Stimulated activated CD4-positive, alpha-beta T cell treated with anti-CD3 and anti-CD28 coated beads, Interleukin-12 subunit alpha, Interleukin-12 subunit beta, amount 100 ng/mL, for 4 hours (primary cell): ENCODE results near the gene SYNDIG1.

Experiments used
- DNase-seq: peaks from one replicate; pipeline ENCODE4 v3.0.0-alpha.2; 2020

Gene SYNDIG1

GRCh38 chr20:24529369-24529719, 59.9 kb downstream of the SYNDIG1 start:
- no peak for DNase-seq

DNA sequence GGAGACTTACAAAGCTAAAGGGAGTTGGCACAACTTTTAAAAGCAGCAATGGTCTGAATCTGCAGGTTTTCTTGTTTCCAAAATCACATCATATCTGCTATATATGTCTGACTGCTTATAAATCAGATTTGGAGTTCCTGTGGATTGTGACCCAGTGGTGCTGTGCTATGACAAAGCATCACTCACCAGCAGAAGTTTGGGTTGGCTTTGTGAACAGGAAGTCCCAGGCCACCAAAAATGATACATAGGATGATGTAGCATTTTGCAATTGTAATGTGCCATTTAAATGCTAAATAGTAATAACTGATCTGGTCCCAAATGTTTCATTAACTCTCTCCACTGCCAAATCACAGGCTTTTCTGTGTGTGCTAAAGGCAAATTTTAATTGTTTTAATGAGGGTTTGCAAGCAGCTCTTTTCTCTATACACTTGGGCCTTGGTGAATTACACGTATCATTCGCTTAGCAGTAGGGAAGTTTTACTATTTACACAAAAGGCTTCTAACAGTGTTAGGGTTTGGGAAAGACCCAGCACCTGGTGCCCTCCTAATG, 60.8 kb downstream of the SYNDIG1 start:
- no peak for DNase-seq

- DNase-seq, result no peak
Measured at GRCh38 chr20:24531202-24531601, 61.8 kb downstream of the SYNDIG1 start.

- DNase-seq, result no peak
Measured at GRCh38 chr20:24531631-24532419, 62.4 kb downstream of the SYNDIG1 start.

- no peak for DNase-seq
Measured at GRCh38 chr20:24533449-24533848, 64.0 kb downstream of the SYNDIG1 start.

DNA sequence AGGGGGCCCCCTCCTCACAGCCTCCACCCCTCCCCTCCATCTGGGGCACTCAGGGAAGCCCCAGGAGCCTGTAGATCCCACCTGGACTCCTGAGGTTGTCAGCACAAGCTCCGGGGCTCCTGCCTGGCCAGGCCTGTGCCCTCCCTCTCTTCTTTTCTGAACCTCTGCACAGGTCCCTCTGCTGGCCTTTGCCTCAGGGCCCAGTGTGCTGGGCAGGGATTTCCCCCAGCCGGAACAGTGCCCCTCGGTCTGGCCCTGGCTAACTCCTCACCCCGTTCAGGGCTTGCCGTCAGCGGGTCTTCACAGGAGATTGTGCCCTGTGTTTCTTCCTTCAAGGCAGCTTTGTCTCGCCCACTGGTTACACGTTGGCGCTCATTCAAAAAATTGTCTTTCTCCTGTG, 64.9 kb downstream of the SYNDIG1 start:
- DNase-seq, result no peak

DNA sequence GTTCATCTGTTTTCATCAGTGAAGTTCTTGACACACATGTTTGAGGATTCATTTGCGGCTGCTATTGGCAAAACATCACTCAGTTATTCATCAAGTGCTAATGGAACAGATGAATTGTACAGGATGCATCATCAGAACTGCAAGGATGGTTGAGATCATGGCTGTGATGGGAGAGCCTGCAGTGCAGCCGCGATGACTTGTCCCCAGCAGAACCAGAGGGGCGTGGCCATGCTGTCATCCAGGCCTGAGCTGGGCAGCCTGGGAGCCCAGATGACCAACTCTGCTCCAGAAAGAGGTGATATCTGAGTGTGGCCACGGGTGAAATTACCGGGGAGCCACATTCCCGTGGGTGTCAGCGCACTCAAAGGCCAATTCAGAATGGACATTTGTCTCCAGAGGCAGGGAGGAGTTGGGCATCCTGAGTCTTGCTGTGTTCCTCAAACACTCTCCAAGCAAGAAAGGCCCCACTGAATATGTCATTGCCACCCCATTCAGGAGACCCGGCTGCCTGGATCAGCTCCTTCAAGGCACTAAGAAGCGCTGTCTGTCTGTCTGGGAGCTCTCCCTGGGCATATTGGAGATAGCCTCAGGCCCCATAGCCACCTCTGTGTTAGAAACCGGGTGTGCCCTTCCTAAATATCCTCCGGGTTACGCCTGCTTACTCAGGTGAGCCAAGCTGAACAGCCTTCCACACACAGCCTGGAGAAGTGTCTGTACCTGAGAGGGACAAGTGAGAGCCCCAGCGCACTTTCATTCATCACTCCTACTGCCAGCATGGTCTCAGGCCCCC, 66.7 kb downstream of the SYNDIG1 start:
- no peak for DNase-seq

GRCh38 chr20:24537210-24537609, 67.8 kb downstream of the SYNDIG1 start:
- no peak for DNase-seq

GRCh38 chr20:24542721-24543120, 73.3 kb downstream of the SYNDIG1 start:
- no peak for DNase-seq

DNA sequence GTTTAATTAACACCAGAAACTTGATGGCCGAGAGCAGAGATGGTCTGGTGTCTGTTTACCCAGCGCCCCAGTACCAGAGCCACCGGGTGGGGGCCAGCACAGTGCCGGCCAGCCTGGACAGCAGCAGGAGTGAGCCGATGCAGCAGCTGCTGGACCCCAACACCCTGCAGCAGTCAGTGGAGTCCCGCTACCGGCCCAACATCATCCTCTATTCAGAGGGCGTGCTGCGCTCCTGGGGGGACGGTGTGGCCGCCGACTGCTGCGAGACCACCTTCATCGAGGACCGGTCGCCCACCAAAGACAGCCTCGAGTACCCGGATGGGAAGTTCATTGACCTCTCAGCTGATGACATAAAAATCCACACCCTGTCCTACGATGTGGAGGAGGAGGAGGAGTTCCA, 73.7 kb downstream of the SYNDIG1 start:
- no peak for DNase-seq

DNA sequence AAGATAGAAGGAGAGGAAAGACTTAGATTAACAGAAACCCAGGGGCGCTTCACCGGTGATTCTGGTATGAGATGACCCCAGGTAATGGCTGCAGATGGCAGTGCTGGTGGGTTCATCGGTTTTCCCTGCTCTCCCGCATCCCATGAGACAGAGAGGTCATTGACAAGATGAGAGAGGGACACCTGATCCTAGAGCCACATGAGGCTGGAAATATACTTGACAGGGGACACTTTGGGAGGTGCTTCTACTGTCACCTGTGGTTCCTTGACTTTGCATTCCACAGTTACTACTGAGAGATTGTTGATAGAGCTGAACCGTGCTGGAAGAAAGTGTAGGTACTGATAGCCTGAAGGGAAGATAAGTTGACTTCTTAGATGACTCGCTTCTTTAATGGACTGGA, 74.3 kb downstream of the SYNDIG1 start:
- DNase-seq, result no peak

DNA sequence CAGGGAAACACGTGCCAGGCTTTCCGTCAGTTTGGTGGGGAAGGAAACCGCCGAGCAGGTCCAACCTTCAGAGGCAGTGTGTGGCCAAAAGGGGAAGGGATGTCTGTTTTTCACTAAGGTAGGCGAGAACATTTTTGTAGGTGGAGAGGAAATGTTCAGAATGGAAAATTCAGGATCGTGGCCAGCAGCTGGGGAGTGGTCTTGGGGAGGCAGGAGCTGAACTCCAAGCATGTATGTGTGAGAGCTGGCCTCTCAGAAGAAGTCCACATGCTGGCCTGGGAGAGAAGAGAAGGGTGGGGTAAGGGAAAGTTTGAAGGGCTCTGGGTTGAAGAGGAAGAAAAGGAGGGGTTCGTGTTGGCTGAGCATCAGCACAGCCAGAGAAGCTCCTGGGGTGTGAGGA, 74.9 kb downstream of the SYNDIG1 start:
- DNase-seq, result no peak

DNA sequence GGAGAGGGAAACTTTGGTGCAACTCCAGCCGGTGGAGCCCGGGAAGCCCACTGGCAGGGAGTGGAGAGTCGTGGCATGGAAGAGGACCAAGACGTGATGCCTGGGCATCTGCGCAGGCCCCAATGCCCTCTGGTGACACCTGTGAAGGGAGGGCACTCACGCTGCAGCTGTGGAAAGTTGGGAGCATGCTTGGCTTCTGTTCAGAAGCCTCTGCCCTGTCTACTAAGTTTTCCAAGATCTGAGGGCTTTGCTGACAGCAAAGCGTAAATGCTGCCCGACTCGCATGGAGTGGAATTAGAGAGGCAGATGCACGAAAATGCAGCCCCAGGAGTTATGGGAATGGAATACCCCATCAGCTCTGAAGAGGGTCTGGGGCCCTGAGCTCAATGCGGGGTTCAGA, 75.7 kb downstream of the SYNDIG1 start:
- DNase-seq, result no peak

GRCh38 chr20:24546232-24546892, 76.9 kb downstream of the SYNDIG1 start:
- DNase-seq, result no peak

DNA sequence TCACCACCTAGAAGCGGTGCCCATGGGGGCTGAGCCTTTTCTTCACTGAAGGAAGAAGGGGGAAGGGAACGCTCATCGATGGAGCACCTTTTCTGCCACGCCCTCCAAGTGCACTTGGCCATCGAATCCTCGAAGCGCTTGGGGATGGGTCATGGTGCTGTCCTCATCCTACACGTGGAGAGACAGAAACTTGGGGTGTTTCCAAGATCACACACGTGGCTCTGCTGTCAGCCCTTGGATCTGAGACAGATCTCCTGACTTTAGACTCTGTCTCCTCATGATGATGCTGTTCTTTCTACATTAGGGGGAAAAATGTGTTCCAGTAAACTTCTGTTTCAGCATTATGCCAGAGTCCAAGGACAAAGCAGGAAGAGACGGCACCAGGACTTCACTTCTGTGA, 78.5 kb downstream of the SYNDIG1 start:
- DNase-seq, result no peak

- no peak for DNase-seq
Measured at GRCh38 chr20:24559114-24559732, 89.8 kb downstream of the SYNDIG1 start.

GRCh38 chr20:24560571-24561491, 91.4 kb downstream of the SYNDIG1 start:
- no peak for DNase-seq

GRCh38 chr20:24565835-24566351, 96.5 kb downstream of the SYNDIG1 start:
- no peak for DNase-seq

DNA sequence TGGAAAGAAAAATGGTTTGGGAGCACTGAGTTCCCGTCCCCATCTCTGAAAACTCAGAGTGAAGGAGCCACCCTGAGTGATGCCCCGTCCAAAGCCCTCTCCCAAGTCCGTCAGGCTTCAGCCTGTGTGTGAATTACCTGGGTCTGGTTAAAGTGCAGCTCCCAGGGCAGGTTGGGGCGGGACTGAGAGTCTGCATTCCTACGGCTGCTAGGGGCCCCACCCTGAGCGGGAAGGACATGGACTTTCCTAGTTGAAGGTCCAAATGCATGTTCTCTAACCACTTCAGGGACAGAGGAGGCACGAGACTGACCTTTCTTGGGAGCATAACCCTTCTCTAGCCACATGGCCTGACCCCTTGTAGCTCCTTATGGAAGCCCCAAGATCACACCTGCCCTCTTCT, 97.2 kb downstream of the SYNDIG1 start:
- no peak for DNase-seq

DNA sequence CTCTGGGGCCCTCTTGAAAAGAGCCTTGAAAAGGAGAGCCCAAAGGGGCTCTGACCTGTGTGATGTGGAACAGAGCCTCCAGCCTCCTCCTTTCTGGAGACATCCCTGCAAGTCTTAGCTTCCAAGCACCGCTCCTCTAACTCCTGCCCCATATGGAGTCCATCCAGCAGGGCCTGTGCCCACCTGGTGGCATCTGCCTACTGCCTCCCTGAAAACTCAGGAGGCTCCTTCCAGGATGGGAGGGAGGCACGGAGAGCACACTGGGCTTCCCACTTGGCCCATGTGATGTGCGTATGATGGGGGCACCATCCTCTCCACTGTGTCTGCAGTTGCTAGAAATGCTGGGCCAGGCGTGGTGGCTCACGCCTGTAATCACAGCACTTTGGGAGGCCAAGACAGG, 98.1 kb downstream of the SYNDIG1 start:
- DNase-seq, result no peak

DNA sequence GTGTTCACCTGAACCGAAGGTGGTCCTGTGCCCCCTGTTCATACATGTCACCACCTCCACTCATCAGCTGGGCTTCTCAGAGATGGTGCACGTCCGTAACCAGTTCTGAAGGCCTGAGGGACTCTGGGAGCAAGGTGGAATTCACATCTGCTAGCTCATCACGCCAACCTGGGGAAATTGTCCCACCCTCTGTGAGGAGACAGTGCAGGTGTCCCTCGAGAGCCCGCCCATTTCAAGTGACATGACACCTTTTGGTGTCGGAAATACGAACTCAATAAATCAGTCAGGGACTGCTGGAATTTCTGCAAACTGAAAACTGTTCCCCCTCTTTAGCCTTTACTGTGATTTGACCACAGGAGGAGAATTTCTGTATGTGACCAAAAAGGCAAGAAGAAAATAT, 99.4 kb downstream of the SYNDIG1 start:
- DNase-seq, result no peak

DNA sequence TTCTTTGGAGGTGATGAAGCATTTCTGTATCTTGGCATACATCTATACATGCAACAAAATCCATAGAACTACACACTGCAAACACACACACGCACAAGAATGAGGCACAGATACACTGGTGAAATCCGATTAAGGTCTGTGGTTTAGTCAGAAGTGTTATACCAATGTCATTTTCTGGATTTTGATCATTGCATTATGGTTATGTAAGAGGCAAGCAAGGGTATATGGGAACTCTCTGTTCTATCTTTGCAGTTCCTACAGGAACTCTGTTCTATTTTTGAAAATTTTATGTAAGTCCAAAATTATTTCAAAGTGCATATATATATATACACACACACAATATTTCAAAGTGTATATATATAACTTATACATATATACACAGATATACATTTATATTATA, 101.7 kb downstream of the SYNDIG1 start:
- no peak for DNase-seq
